Measurements from ENCODE around the gene KLHL4. TPM values are rescaled to one million over a fixed set of nuclear protein-coding genes. Genes with fewer than 3 reads are reported as not detected.
A peak's percentile ranks its signal among the peaks of the same experiment; 100 is the strongest.

Gene KLHL4
- total RNA-seq, 1 donor from 2014 or later: 4.9 TPM

- Mint-ChIP-seq H3K4me3 (peak overlapping the region; percentile 66), H3K27me3 (ENCODE audit: low read depth) (peaks cover 5% of the 10 kb centered on the region), H3K9me3 (no peaks in the 10 kb centered on the region), H3K36me3 (no peaks in the 10 kb centered on the region), H3K4me1 (peaks cover 31% of the 10 kb centered on the region), H3K27ac (no peak overlapping the region)
- TF ChIP-seq, protein P1, sequence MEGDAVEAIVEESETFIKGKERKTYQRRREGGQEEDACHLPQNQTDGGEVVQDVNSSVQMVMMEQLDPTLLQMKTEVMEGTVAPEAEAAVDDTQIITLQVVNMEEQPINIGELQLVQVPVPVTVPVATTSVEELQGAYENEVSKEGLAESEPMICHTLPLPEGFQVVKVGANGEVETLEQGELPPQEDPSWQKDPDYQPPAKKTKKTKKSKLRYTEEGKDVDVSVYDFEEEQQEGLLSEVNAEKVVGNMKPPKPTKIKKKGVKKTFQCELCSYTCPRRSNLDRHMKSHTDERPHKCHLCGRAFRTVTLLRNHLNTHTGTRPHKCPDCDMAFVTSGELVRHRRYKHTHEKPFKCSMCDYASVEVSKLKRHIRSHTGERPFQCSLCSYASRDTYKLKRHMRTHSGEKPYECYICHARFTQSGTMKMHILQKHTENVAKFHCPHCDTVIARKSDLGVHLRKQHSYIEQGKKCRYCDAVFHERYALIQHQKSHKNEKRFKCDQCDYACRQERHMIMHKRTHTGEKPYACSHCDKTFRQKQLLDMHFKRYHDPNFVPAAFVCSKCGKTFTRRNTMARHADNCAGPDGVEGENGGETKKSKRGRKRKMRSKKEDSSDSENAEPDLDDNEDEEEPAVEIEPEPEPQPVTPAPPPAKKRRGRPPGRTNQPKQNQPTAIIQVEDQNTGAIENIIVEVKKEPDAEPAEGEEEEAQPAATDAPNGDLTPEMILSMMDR (IDR thresholded peaks at IDR 0.05; ENCODE audit: unreplicated experiment): no peak
- no peak for DNase-seq (ENCODE audit: low spot score in 2 of 2, unreplicated experiment in 2 of 2)
Measured at GRCh38 chrX:87516717-87517121, 883 bp upstream of the KLHL4 start.

DNA sequence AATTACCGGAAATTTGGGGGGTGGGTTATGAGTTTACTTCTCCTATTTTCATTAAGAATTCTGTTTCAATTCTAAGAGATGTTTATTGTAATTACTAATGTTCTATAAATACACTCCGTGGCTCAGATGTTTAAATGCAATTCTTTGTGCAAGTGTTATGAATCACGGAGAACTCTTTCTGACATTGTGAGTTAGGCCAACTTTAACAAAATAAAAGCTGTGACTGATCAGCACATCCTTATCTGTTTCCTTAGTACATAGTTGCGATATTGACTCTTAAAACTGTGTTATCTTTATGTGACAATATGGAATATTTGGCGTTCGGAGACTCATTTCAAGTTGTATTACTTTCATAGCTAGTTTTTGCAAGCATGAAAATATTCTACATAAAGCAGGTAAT, 902 bp downstream of the KLHL4 start:
- Mint-ChIP-seq H3K36me3 (no peaks in the 10 kb centered on the region), H3K27ac (no peak overlapping the region)
- no peak for DNase-seq (ENCODE audit: low spot score in 2 of 2, unreplicated experiment in 2 of 2)

GRCh38 chrX:87525771-87526229, 8.2 kb downstream of the KLHL4 start:
- TF ChIP-seq, protein P1 (IDR thresholded peaks at IDR 0.05; ENCODE audit: unreplicated experiment): no peak
- no peaks in the 10 kb centered on the region for H3K4me1 Mint-ChIP-seq
- peaks cover 9% of the 10 kb centered on the region for H3K9me3 Mint-ChIP-seq
- H3K36me3 Mint-ChIP-seq: no peaks in the 10 kb centered on the region
- no peaks in the 10 kb centered on the region for H3K27me3 Mint-ChIP-seq (ENCODE audit: low read depth)
- no peak overlapping the region for H3K4me3 Mint-ChIP-seq
- H3K27ac Mint-ChIP-seq: no peak overlapping the region
- DNase-seq (ENCODE audit: low spot score in 2 of 2, unreplicated experiment in 2 of 2): no peak

More for the DNA sequence above, 902 bp downstream of the KLHL4 start:
- Mint-ChIP-seq H3K4me3 (peak overlapping the region; percentile 66), H3K27me3 (ENCODE audit: low read depth) (peaks cover 5% of the 10 kb centered on the region), H3K9me3 (no peaks in the 10 kb centered on the region), H3K4me1 (peaks cover 31% of the 10 kb centered on the region)
- TF ChIP-seq, protein P1 (IDR thresholded peaks at IDR 0.05; ENCODE audit: unreplicated experiment): no peak

DNA sequence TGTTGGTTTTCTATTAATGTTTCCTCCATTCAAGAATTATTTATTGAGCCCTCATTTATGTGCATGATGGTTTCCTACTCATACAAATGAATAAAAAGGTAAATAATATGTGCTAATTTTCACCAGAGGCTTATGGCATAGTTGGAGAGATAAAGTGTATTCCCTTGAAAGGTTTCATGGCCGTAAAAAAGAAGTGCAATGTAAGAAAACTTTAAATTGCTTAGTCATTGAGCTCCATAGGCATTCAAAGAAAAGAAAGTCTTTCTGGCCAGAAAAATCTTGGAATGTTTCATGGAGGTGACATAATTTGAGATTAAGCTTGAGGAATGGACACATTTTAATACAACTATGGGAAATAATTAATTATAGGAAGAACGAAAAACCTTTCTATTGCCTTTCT, 8.7 kb downstream of the KLHL4 start:
- TF ChIP-seq, protein P1 (IDR thresholded peaks at IDR 0.05; ENCODE audit: unreplicated experiment): no peak
- no peak overlapping the region for H3K4me3 Mint-ChIP-seq
- no peaks in the 10 kb centered on the region for H3K36me3 Mint-ChIP-seq

GRCh38 chrX:87528487-87528886, 10.9 kb downstream of the KLHL4 start:
- H3K4me1 Mint-ChIP-seq: no peaks in the 10 kb centered on the region
- TF ChIP-seq, protein P1 (IDR thresholded peaks at IDR 0.05; ENCODE audit: unreplicated experiment): no peak

More for the DNA sequence above, 8.7 kb downstream of the KLHL4 start:
- Mint-ChIP-seq H3K27ac (no peak overlapping the region), H3K27me3 (ENCODE audit: low read depth) (no peaks in the 10 kb centered on the region), H3K4me1 (no peaks in the 10 kb centered on the region), H3K9me3 (peaks cover 9% of the 10 kb centered on the region)
- DNase-seq (ENCODE audit: low spot score in 2 of 2, unreplicated experiment in 2 of 2): no peak

GRCh38 chrX:87571964-87572363, 54.4 kb downstream of the KLHL4 start:
- Mint-ChIP-seq H3K27ac (no peak overlapping the region), H3K36me3 (no peaks in the 10 kb centered on the region), H3K4me1 (peaks cover 6% of the 10 kb centered on the region), H3K4me3 (no peak overlapping the region), H3K27me3 (ENCODE audit: low read depth) (no peaks in the 10 kb centered on the region), H3K9me3 (no peaks in the 10 kb centered on the region)
- TF ChIP-seq, protein P1 (IDR thresholded peaks at IDR 0.05; ENCODE audit: unreplicated experiment): no peak
- no peak for DNase-seq (ENCODE audit: low spot score in 2 of 2, unreplicated experiment in 2 of 2)

More at GRCh38 chrX:87528487-87528886, 10.9 kb downstream of the KLHL4 start:
- DNase-seq (ENCODE audit: low spot score in 2 of 2, unreplicated experiment in 2 of 2): no peak
- no peak overlapping the region for H3K4me3 Mint-ChIP-seq
- H3K9me3 Mint-ChIP-seq: peaks cover 9% of the 10 kb centered on the region
- H3K36me3 Mint-ChIP-seq: no peaks in the 10 kb centered on the region
- no peak overlapping the region for H3K27ac Mint-ChIP-seq
- no peaks in the 10 kb centered on the region for H3K27me3 Mint-ChIP-seq (ENCODE audit: low read depth)

All from mesothelial cell of epicardium (in vitro differentiated cells).